ACC112 (cell line): Measurements from ENCODE around the gene CNMD.

Source experiments
- H2AFZ ChIP-seq: fragments of 200-600 bp; sonication (generic); one replicate; pipeline ENCODE4 v1.6.0; 2017; ENCODE audit warnings: antibody characterized with exemption, low read length; ENCODE audit not compliant: unreplicated experiment
- H3K27ac ChIP-seq: fragments of 200-600 bp; sonication (generic); 2 replicates; pipeline ENCODE4 v1.5.1; 2014; ENCODE audit warnings: low read depth, mild to moderate bottlenecking, antibody characterized with exemption, low read length, moderate library complexity
- H3K27me3 ChIP-seq: fragments of 200-600 bp; sonication (generic); 2 replicates; pipeline ENCODE4 v1.6.1; 2014; ENCODE audit warnings: mild to moderate bottlenecking, antibody characterized with exemption, low read length, moderate library complexity, mixed read lengths; ENCODE audit not compliant: insufficient read depth
- H3K36me3 ChIP-seq: fragments of 200-600 bp; sonication (generic); 2 replicates; pipeline ENCODE4 v1.6.1; 2016; ENCODE audit warnings: mild to moderate bottlenecking, antibody characterized with exemption, low read length, moderate library complexity, mixed read lengths; ENCODE audit not compliant: insufficient read depth
- H3K4me1 ChIP-seq: fragments of 200-600 bp; sonication (generic); one replicate; pipeline ENCODE4 v1.6.1; 2016; ENCODE audit warnings: low read length, mixed read lengths; ENCODE audit not compliant: insufficient read depth, unreplicated experiment, control insufficient read depth
- H3K4me3 ChIP-seq: fragments of 200-600 bp; sonication (generic); 2 replicates; pipeline ENCODE4 v1.5.1; 2014; ENCODE audit warnings: mild to moderate bottlenecking, low read depth, low read length
- H3K79me2 ChIP-seq: fragments of 200-600 bp; sonication (generic); one replicate; pipeline ENCODE4 v1.6.0; 2016; ENCODE audit warnings: low read length; ENCODE audit not compliant: control insufficient read depth, unreplicated experiment, insufficient read depth

CNMD gene

DNA sequence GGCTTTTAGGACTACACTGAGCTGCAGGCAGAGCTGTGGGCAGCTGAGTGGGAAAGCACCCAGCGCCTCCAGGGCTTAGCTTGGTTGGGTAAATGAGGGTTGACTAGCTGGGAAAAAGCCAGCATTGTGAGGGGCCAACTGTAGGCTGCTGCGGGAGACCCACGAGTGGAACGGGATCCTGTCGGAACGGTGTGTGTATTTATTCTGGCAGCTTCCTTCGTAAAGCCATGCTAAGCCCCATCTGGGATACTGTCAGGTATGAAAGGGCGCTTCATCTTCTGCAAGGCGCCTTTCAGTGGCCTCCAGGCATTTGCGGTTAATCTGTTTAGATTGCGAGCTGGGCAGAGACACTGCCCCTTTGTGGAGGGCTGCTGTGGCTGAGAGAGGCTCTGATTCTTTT lies 39.5 kb upstream of the CNMD start:
- Histone ChIP-seq H3K4me1 (no peaks in the 10 kb centered on the region), H3K36me3 (no peaks in the 10 kb centered on the region), H3K27ac (no peak overlapping the region), H3K4me3 (no peak overlapping the region), H2AFZ (no peak overlapping the region), H3K27me3 (peaks cover 36% of the 10 kb centered on the region), H3K79me2 (no peaks in the 10 kb centered on the region)

DNA sequence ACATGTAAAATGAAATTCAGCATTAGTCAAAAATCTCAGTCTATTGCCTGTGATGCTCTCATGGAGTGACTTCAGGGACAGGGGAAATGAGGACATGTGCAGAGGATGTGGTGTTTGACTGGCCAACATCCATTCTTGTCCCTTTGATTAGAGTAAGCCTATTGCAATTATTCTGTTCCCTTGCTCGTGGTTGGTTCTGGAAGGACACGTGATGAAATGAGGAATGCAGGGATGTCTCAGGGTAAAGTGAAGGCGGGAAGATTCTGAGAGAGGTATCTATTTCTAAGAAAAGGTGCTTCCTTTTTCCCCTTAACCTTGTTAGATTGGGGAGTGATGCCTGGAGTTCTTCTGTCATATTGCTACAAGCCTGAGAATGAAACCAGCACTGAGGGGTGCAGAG lies 37.1 kb upstream of the CNMD start:
- H3K79me2 ChIP-seq, result no peaks in the 10 kb centered on the region
- H3K27ac ChIP-seq, result no peak overlapping the region
- no peak overlapping the region for H3K4me3 ChIP-seq
- H3K36me3 ChIP-seq, result no peaks in the 10 kb centered on the region
- peaks cover 52% of the 10 kb centered on the region for H3K27me3 ChIP-seq
- H3K4me1 ChIP-seq, result no peaks in the 10 kb centered on the region
- H2AFZ ChIP-seq, result no peak overlapping the region

DNA sequence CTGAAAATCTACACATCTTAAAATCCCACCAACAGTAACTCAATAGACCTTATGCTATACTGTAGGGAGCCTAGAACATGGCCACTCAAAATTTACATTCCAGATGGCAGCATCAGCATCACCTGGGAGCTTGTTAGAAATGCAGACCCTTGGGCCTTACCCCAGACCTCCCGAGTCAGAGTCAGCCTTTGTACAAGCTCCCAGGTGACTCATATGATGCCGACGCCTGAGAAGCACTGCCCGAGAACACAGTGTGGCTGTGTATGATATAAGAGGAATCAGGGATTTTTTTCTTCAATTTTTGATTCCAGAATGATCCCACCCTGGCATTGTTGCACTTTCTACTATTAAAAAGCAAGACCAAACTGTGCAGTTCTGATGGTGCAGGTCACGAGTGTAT lies 35.9 kb upstream of the CNMD start:
- Histone ChIP-seq H3K27me3 (peaks cover 57% of the 10 kb centered on the region), H3K27ac (no peak overlapping the region), H3K4me3 (no peak overlapping the region), H2AFZ (no peak overlapping the region), H3K79me2 (no peaks in the 10 kb centered on the region), H3K4me1 (no peaks in the 10 kb centered on the region), H3K36me3 (no peaks in the 10 kb centered on the region)

DNA sequence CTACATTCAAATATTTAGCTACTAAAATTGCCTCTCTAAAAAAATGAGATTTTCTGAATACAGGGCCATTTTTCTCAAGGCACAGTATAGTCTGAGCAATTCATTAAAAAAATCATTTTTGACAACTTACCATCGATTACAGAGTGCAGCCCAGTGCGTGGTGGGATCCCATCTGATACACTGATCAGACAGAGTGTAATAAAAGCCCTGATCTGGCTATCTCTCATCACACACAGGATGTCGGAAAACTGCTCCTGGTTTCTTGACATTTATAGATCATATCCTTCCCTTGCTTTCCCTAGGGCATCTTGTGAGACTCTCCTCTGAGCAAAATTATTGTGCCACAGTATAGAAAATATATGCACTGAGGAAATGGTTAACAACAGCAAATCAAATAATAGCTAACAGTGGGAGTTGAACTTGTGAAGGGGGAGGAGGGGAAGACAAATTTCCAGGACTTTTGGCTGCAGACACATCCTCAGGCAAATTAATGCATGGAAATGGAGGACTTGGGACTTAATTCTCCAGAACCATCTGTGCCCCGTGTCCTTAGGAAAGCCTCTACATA lies 28.4 kb upstream of the CNMD start:
- H2AFZ ChIP-seq, result no peak overlapping the region
- no peak overlapping the region for H3K4me3 ChIP-seq
- H3K36me3 ChIP-seq, result no peaks in the 10 kb centered on the region
- no peaks in the 10 kb centered on the region for H3K4me1 ChIP-seq
- no peaks in the 10 kb centered on the region for H3K79me2 ChIP-seq
- no peak overlapping the region for H3K27ac ChIP-seq
- H3K27me3 ChIP-seq, result peaks cover 51% of the 10 kb centered on the region

DNA sequence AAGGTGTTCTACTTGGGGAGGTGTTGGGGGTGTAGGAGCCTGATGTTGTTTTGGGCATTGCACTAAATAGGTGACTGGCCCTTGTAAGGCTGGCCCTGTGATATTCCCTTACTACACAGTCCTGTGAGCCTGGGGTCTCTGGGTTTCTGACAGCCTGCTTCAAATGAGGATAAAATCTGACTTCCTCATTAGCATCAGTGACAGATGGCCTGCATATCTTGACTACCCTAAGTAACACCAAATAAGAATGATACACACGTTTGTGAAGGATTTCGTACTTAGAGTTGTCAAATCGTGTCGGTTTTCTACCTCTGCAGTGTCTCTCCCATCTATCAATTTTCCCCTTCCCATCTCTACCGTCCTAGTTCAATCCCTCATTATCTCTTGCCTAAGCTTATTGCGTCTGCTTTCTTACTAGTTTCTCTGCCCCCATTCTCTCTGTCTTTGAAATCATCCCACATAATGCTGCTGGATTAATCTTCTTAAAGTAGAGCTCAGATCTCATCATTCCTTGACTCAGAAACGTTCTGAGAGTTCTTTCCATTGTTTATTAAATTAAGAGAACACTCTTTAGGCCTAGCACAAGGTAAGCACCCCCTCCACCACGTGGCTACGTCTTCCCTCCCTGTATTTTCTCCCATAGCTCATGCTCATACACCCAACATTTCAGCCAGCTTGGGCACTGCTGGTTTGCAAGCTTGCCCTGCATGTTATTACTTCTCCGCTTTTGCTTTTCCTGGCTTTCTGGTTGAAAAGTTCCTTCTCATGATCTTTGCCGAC lies 26.2 kb upstream of the CNMD start:
- Histone ChIP-seq H3K27ac (no peak overlapping the region), H3K36me3 (no peaks in the 10 kb centered on the region), H2AFZ (no peak overlapping the region), H3K4me3 (no peak overlapping the region), H3K4me1 (no peaks in the 10 kb centered on the region), H3K79me2 (no peaks in the 10 kb centered on the region), H3K27me3 (peaks cover 30% of the 10 kb centered on the region; the same call in 1 of the 2 replicates)

DNA sequence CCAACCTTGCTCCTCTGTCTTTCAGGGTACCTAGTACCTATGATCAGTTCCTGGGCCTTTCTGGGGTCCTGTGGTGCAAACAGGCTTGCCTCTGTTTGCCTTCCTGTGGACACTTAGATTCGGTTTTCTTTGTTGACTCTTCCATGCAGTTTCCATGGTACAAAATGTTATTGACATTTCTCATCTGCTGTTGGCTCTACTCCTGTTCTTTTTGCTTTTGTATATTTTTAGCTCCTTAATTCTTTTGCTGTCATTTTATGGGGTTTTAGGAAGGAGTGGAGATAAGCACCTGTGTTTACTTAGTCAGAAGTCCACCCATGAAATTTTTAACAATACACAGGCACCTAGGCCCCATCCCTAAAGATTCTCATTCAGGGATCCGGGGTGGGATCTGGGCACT lies 20.5 kb upstream of the CNMD start:
- no peak overlapping the region for H3K4me3 ChIP-seq
- H3K4me1 ChIP-seq, result no peaks in the 10 kb centered on the region
- no peak overlapping the region for H2AFZ ChIP-seq
- no peaks in the 10 kb centered on the region for H3K36me3 ChIP-seq
- no peaks in the 10 kb centered on the region for H3K79me2 ChIP-seq
- peaks cover 32% of the 10 kb centered on the region; the same call in 1 of the 2 replicates for H3K27me3 ChIP-seq
- no peak overlapping the region for H3K27ac ChIP-seq

DNA sequence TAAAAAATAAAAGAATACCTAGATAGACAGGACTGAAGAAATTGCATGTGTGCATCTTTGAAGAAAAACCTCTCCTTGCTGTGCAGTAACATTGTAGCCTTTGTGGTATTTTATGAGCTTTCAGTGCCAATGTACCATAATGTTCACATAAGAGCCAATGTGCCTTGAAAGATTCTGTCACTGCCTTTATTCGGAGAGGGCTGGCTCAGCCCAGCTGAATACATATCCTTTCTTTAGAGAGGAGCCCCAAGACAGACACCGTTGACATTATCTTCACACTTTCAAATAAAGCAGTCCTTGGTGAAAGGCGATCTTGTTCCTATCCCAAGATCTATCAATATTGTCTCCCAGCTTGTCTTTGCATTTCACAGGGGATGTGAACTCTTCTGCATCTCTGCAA lies 18.5 kb upstream of the CNMD start:
- Histone ChIP-seq H3K27ac (no peak overlapping the region), H3K36me3 (no peaks in the 10 kb centered on the region), H3K79me2 (no peaks in the 10 kb centered on the region), H3K4me3 (no peak overlapping the region), H2AFZ (no peak overlapping the region), H3K4me1 (no peaks in the 10 kb centered on the region), H3K27me3 (peaks cover 40% of the 10 kb centered on the region; the same call in 1 of the 2 replicates)

DNA sequence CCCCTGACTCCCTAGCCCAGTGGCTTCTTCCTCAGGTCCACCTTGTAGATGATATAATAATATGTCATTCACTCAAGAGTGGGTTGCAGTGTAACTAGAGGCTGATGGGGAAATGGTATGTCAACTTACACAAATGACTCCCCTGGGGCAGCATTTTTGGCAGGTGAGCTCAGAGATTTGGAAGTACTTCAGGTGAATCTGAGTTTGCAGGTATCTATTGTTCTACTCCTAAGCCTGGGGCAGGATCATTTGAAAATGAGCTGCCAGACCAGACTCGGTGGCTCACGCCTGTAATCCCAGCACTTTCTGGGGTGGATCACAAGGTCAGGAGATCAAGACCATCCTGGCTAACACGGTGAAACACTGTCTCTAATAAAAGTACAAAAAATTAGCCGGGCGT lies 11.6 kb upstream of the CNMD start:
- Histone ChIP-seq H3K4me3 (no peak overlapping the region), H3K36me3 (no peaks in the 10 kb centered on the region), H3K27me3 (peaks cover 48% of the 10 kb centered on the region), H3K27ac (no peak overlapping the region), H2AFZ (no peak overlapping the region), H3K79me2 (no peaks in the 10 kb centered on the region), H3K4me1 (no peaks in the 10 kb centered on the region)

DNA sequence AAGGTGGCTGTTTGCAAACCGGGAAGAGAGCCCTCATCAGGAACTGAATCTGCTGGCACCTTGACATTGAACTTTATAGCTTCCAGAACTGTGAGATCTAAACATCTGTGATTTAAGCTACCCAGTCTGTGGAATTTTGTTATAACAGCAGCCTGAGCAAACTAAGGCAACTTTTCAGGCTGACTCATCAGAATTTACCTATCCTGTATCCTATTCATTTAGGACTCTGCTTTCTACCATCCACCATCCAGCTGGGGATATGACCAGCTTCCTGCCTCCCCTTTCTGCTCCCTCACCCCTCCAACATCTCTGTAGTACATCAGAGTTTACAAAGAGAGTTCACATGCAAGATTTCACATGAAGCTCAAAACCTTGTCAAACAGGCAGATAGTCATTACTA lies 11.1 kb upstream of the CNMD start:
- H3K27ac ChIP-seq, result no peak overlapping the region
- no peaks in the 10 kb centered on the region for H3K79me2 ChIP-seq
- no peaks in the 10 kb centered on the region for H3K4me1 ChIP-seq
- H3K27me3 ChIP-seq, result peaks cover 49% of the 10 kb centered on the region
- H3K4me3 ChIP-seq, result no peak overlapping the region
- H3K36me3 ChIP-seq, result no peaks in the 10 kb centered on the region
- no peak overlapping the region for H2AFZ ChIP-seq

DNA sequence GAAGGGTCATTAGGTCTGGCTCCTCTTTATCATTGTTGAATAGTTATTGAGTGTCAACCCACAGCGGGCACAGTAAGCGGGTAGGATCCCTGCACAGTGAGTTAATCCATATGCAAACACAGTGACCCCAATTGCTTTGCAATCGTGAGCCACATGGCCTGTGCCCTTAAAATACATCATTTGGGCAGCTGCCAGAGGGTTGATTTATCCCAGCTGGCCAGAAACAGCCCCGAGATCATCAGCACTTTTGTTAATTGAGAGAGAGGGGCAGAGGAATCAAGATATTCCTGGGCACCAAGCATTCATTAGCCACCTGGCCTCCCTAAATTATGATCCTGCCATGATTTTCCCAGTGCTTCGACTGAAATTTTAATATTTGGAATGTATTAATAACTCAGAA lies 9.8 kb upstream of the CNMD start:
- Histone ChIP-seq H3K36me3 (no peaks in the 10 kb centered on the region), H3K27me3 (peaks cover 52% of the 10 kb centered on the region), H3K27ac (no peak overlapping the region), H3K4me1 (no peaks in the 10 kb centered on the region), H3K79me2 (no peaks in the 10 kb centered on the region), H3K4me3 (no peak overlapping the region), H2AFZ (no peak overlapping the region)

DNA sequence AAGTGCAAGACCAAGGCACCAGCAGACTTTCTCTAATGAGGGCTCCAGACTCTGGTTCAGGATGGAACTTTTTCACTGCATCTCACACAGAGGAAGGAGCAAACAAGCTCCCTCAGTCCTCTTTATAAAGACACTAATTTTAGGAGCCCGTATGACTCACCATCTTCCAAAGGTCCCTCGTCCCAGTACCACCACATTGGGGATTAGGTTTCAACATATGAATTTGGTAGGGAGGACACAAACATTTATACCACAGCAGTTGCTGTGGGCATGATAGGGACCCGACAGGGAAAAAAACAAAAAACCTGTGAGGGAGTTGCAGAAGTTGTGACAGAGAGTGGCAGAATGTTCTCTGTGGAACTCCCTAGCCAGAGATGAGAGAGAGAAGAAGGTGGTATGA lies 6.5 kb upstream of the CNMD start:
- H3K79me2 ChIP-seq, result no peaks in the 10 kb centered on the region
- peaks cover 73% of the 10 kb centered on the region for H3K27me3 ChIP-seq

More for the DNA sequence above, 6.5 kb upstream of the CNMD start:
- Histone ChIP-seq H3K27ac (no peak overlapping the region), H2AFZ (no peak overlapping the region), H3K36me3 (no peaks in the 10 kb centered on the region), H3K4me3 (no peak overlapping the region), H3K4me1 (no peaks in the 10 kb centered on the region)
